Activated naive CD4-positive, alpha-beta T cell treated with anti-CD3 and anti-CD28 coated beads for 36 hours (primary cell): ENCODE results near the gene HS6ST3. TPM values are rescaled to one million over a fixed set of nuclear protein-coding genes. Genes with fewer than 3 reads are reported as not detected.

Source experiments
- CTCF ChIA-PET: fragments of 350-600 bp; sonication (Branson Sonifier 250); formaldehyde crosslinking; loops from one replicate; lab custom pipeline; 2021; ENCODE audit warnings: antibody characterized with exemption; lab: Charles Lee
- DNase-seq: peaks from one replicate; pipeline ENCODE4 v3.0.0-alpha.2; 2020
- H3K27ac Mint-ChIP-seq: one replicate; pipeline ENCODE4 v1.8.0; 2021; ENCODE audit warnings: mild to moderate bottlenecking, mixed read lengths
- H3K27me3 Mint-ChIP-seq: one replicate; pipeline ENCODE4 v1.8.0; 2021; ENCODE audit warnings: low read depth, mixed read lengths
- H3K36me3 Mint-ChIP-seq: one replicate; pipeline ENCODE4 v1.8.0; 2021; ENCODE audit warnings: low read depth, mixed read lengths
- H3K4me1 Mint-ChIP-seq: one replicate; pipeline ENCODE4 v1.8.0; 2021; ENCODE audit warnings: low read depth, mixed read lengths
- H3K4me3 Mint-ChIP-seq: one replicate; pipeline ENCODE4 v1.8.0; 2021; ENCODE audit warnings: mild to moderate bottlenecking, moderate library complexity, mixed read lengths
- H3K9me3 Mint-ChIP-seq: one replicate; pipeline ENCODE4 v1.8.0; 2021; ENCODE audit warnings: mixed read lengths
- intact Hi-C: fragments of 100-400 bp; cut with micrococcal nuclease; formaldehyde crosslinking; loops from one replicate; pipeline ENCODE4 v1.15.1; 2023
- total RNA-seq, 2 experiments: library from RNA; stranded (reverse); gene quantifications; one replicate each; pipeline ENCODE4 v1.2.3, GENCODE V29; 2021

Gene HS6ST3
- total RNA-seq, 2 experiments from 2014 or later = not detected

DNA sequence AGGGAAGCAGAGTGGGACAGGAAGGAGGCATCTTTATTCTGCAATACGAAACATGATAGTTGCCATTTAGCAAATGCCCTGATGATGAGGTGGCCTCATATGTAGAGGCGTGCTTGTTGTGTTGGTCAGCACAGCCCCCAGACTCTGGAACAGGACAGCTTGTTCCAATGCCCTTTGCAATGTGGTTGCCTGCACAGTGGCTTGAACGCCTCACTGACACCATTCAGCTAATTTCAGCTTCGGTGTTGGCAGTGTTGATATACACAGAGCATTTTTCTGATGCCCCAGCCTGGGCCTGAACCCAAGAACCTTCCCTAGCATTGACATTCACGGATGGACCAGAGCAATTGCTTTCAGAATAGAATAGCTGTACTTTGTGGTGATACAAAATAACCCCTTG is 133.3 kb downstream of the HS6ST3 start:
- CTCF ChIA-PET = interaction anchor here (0.6 kb wide), 1 partner anchor 560 kb away, joined by 3 read pairs; no protein-coding TSS in a partner anchor
- no peak overlapping the region for H3K4me3 Mint-ChIP-seq

DNA sequence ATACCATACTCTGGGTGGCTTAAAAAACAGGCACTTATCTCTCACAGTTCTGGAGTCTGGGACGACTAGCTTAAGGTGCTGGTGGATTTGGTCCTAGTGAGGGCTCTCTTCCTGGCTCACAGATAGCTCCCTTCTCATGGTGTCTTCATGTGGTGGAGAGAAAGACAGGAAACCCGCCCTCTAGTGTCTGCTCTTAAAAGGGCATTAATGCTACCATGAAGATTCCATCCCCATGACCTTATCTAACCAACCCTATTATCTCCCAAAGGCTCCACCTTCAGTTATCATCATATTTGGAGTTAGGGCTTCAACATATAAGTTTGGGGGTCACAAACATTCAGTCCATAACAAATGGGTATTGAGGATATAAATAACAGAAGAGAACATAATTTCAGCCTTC is 139.4 kb downstream of the HS6ST3 start:
- intact Hi-C loops = loop anchor here (5.0 to 10.0 kb wide), 2 partner anchors 205 to 607 kb away; no protein-coding TSS in a partner anchor
- DNase-seq = no peak
- no peaks in the 10 kb centered on the region for H3K36me3 Mint-ChIP-seq
- no peaks in the 10 kb centered on the region for H3K27me3 Mint-ChIP-seq
- CTCF ChIA-PET = interaction anchor here (1.0 kb wide), 1 partner anchor 10 kb away, joined by 3 read pairs; no protein-coding TSS in a partner anchor
- no peak overlapping the region for H3K4me3 Mint-ChIP-seq
- no peaks in the 10 kb centered on the region for H3K4me1 Mint-ChIP-seq
- no peak overlapping the region for H3K27ac Mint-ChIP-seq
- no peaks in the 10 kb centered on the region for H3K9me3 Mint-ChIP-seq

More for the DNA sequence above, 133.3 kb downstream of the HS6ST3 start:
- no peaks in the 10 kb centered on the region for H3K36me3 Mint-ChIP-seq
- intact Hi-C loops = loop anchor here (10.0 kb wide), 1 partner anchor 198 kb away; no protein-coding TSS in a partner anchor
- H3K4me1 Mint-ChIP-seq = no peaks in the 10 kb centered on the region
- H3K9me3 Mint-ChIP-seq = no peaks in the 10 kb centered on the region
- no peak overlapping the region for H3K27ac Mint-ChIP-seq
- DNase-seq = no peak
- H3K27me3 Mint-ChIP-seq = no peaks in the 10 kb centered on the region

DNA sequence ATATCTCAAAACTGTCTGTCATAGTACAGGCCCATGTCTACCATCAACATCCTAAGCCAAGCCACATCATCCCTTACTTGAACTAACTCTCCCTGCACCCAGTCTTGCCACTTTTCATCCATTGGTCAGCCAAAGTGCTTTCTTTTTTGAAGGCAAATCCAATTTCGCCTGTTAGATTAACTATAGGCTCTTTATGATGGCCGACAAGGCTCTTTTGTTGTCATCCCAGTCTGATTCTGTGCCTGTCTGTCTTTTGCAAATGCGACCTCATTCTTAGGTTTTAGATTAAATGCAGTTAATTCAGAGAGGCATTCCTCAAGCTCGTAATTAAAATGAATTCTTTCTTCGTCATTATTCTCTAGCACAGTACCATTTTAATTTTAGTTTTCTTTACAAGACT is 148.3 kb downstream of the HS6ST3 start:
- intact Hi-C loops = no loop called here
- CTCF ChIA-PET = no interaction called here

DNA sequence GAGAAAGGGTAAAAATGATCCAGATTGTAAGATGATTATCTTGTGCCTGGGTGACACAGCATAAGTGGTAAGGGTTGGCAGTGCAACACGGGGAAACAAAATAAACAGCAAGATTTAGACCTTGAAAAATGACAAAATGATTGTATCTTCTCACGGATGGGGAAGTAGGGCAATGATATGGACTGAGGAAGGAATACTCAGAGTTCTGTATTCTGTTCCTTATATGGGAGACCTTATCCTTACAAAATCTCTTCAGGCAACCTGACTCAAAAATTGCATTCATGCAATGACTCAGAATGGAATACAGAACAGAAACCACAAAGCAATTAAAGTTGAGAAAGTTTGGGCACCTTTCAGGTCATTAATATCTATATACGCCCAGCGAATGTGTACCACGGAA is 149.0 kb downstream of the HS6ST3 start:
- no peaks in the 10 kb centered on the region for H3K4me1 Mint-ChIP-seq
- no peaks in the 10 kb centered on the region for H3K27me3 Mint-ChIP-seq
- no peak overlapping the region for H3K27ac Mint-ChIP-seq
- intact Hi-C loops = no loop called here
- H3K36me3 Mint-ChIP-seq = no peaks in the 10 kb centered on the region
- H3K4me3 Mint-ChIP-seq = no peak overlapping the region
- no peak for DNase-seq
- H3K9me3 Mint-ChIP-seq = peaks cover 3% of the 10 kb centered on the region
- CTCF ChIA-PET = no interaction called here

More for the DNA sequence above, 148.3 kb downstream of the HS6ST3 start:
- Mint-ChIP-seq H3K36me3 (no peaks in the 10 kb centered on the region), H3K27me3 (no peaks in the 10 kb centered on the region), H3K4me3 (no peak overlapping the region), H3K9me3 (peaks cover 3% of the 10 kb centered on the region), H3K27ac (no peak overlapping the region), H3K4me1 (no peaks in the 10 kb centered on the region)
- no peak for DNase-seq

DNA sequence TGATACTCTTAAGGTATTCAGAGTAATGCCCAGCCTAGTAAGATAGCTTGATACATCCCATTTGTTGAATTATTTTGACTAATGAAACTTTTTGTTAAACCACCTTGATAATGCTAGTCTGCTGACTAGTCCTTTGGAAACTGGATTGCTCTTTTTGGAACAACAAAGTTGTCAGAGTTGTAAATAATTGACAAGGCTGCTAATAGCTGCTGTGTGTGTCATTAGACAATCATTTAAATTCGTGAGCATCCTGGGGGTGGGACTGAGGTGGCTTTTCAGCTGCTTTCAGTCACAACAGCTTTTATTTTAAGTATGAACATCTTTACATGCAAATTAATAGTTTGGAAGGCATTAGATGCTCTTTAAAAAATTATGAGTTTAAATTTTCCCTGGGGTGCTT is 153.5 kb downstream of the HS6ST3 start:
- CTCF ChIA-PET = no interaction called here
- Mint-ChIP-seq H3K4me1 (no peaks in the 10 kb centered on the region), H3K36me3 (no peaks in the 10 kb centered on the region), H3K27me3 (no peaks in the 10 kb centered on the region), H3K27ac (no peak overlapping the region), H3K9me3 (peaks cover 3% of the 10 kb centered on the region), H3K4me3 (no peak overlapping the region)
- intact Hi-C loops = no loop called here
- DNase-seq = no peak

DNA sequence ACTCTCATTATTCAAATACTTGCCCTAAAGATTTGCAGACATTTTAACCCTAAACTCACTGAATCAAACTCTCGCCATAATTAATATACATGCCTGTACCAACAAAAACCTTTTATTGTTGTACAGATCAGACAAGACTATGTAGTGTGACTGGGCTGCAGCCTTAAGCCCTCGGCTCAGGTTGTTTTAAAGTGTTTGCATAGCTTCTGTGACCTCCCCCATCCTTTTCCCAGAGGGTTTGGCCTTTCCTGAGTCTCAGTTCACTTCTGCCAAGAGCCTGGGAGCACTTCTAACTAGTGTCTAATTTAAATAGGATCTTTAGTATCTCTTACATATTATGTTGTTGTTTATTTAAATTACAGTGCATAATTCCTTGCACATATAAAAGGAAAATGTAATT is 158.2 kb downstream of the HS6ST3 start:
- no peaks in the 10 kb centered on the region for H3K27me3 Mint-ChIP-seq
- no peak for DNase-seq
- no peaks in the 10 kb centered on the region for H3K36me3 Mint-ChIP-seq
- CTCF ChIA-PET = no interaction called here
- no peak overlapping the region for H3K4me3 Mint-ChIP-seq
- no peak overlapping the region for H3K27ac Mint-ChIP-seq
- intact Hi-C loops = no loop called here
- peaks cover 5% of the 10 kb centered on the region for H3K9me3 Mint-ChIP-seq
- no peaks in the 10 kb centered on the region for H3K4me1 Mint-ChIP-seq

DNA sequence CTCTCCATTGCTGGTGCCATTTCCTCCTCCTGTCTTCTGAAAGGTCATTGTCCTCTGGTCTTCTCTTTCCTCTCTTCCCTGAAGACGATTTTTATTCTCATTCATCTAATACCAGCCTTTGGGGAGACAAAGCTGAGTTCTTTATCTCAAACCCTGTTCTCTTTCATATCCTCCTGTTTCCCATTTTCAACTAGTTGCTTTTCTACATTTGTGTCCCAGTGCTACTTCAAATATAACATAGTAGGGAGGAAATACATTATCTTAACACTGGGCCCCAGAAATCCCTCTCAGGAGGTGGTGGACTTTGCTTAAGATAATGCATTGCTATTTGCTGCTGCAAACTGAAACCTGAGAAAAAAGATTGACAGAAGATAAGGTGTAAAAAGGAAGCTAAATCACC is 159.1 kb downstream of the HS6ST3 start:
- CTCF ChIA-PET = no interaction called here
- H3K4me3 Mint-ChIP-seq = no peak overlapping the region
- intact Hi-C loops = no loop called here
- DNase-seq = no peak
- no peaks in the 10 kb centered on the region for H3K27me3 Mint-ChIP-seq
- H3K27ac Mint-ChIP-seq = no peak overlapping the region
- no peaks in the 10 kb centered on the region for H3K36me3 Mint-ChIP-seq
- H3K4me1 Mint-ChIP-seq = no peaks in the 10 kb centered on the region
- peaks cover 5% of the 10 kb centered on the region for H3K9me3 Mint-ChIP-seq

DNA sequence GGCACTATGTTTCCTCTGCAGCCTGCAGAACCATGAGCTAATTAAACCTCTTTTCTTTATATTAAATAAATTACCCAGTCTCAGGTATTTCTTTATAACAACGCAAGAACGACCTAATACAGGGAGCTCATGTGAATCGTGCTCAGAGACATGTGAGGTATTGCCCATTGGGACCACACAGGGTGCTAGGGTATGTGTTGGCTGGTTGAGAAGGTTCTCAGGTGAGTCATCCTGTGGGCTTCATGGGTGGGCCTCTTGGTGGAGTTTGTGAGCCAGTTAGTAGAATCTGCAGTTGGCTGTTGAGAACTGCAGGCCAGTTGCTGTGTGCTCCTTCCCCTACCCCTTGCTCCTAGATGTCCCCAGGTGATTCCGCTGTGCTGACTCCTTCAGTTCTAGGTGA is 163.0 kb downstream of the HS6ST3 start:
- Mint-ChIP-seq H3K9me3 (peaks cover 5% of the 10 kb centered on the region), H3K4me3 (no peak overlapping the region), H3K27ac (no peak overlapping the region), H3K36me3 (no peaks in the 10 kb centered on the region), H3K4me1 (no peaks in the 10 kb centered on the region), H3K27me3 (no peaks in the 10 kb centered on the region)
- intact Hi-C loops = no loop called here
- no peak for DNase-seq
- CTCF ChIA-PET = no interaction called here

DNA sequence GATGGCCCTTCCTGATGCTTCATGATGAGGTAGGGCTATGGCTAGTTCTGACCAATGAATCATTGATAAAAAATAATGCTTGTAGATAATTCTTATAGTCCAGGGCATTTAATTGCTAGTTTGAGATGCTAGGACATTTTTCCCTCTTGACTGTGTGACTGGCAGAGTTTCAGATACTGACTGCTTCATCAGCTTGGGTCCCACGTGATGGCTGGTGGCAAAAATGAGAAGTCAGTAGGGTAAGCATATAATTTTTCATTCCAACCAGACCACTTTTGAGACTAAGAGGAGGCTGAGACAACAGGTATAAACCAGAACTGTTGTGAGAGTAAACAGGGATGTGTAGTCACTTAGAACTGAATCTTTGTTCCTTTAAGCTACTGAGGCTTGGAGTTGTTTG is 183.3 kb downstream of the HS6ST3 start:
- Mint-ChIP-seq H3K27ac (no peak overlapping the region), H3K4me3 (no peak overlapping the region), H3K36me3 (no peaks in the 10 kb centered on the region), H3K27me3 (no peaks in the 10 kb centered on the region), H3K9me3 (no peaks in the 10 kb centered on the region), H3K4me1 (no peaks in the 10 kb centered on the region)
- CTCF ChIA-PET = no interaction called here
- DNase-seq = no peak
- intact Hi-C loops = no loop called here

DNA sequence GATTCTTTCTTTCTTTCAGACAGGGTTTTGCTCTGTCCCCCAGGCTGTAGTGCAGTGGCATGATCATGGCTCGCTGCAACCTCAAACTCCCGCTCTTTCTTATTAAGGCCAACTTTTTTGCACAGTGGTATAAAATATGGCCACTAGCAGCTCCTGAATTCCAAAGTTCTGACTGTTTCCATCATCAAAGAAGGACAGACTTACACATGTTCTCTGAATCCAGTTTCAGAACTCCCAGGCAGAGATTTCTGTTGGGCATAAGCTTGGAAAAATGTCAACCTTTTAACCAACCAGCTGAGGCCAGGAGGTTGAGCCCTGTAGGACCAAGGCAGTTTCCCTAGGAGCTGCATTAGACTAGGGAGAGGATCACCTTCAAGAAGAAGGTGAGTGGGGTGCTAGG is 184.1 kb downstream of the HS6ST3 start:
- DNase-seq = no peak
- Mint-ChIP-seq H3K27ac (no peak overlapping the region), H3K9me3 (no peaks in the 10 kb centered on the region), H3K27me3 (no peaks in the 10 kb centered on the region), H3K4me3 (no peak overlapping the region), H3K4me1 (no peaks in the 10 kb centered on the region), H3K36me3 (no peaks in the 10 kb centered on the region)
- CTCF ChIA-PET = no interaction called here
- intact Hi-C loops = no loop called here

DNA sequence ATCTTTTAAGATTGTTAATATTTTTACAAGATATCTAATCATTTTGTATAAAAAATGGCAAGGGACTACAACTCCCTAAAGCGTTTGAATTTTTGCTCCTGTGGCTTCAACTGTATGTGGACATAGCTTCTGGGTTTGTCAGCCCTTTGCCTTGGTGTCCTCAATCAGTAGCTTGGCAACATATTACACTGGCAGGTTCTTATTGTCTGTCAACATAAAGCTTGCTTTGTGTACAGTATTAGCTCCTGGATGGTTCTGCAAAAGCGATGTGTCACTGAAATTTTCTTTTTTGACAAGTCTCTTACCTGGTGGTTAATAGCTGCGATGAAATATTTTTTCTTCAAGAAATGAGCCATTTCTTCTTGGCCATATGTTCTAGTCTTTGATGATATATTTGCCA is 190.0 kb downstream of the HS6ST3 start:
- Mint-ChIP-seq H3K4me3 (no peak overlapping the region), H3K27ac (no peak overlapping the region), H3K36me3 (no peaks in the 10 kb centered on the region), H3K4me1 (no peaks in the 10 kb centered on the region), H3K9me3 (no peaks in the 10 kb centered on the region), H3K27me3 (no peaks in the 10 kb centered on the region)
- no peak for DNase-seq
- intact Hi-C loops = no loop called here
- CTCF ChIA-PET = interaction anchor here (0.9 kb wide), 1 partner anchor 80 kb away, joined by 3 read pairs; no protein-coding TSS in a partner anchor

DNA sequence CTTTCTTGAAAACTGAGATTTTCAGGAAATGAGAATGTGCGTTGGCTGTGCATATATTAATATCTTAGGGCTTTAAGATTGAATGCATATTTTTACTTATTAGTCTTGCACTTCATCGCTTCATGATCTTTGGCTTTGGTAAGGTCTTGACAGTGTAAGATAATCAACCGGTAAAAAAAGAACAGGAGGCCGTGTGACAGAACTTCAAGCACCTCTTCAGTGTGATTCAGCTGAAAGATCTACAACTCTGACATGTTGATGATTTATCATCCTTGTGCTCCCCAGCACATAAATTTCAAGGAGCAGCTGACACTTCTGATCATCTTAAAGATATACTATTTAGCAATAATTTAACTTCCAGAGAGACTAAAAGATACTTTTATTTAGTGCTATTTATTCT is 195.1 kb downstream of the HS6ST3 start:
- Mint-ChIP-seq H3K36me3 (no peaks in the 10 kb centered on the region), H3K27ac (no peak overlapping the region), H3K4me1 (no peaks in the 10 kb centered on the region), H3K27me3 (no peaks in the 10 kb centered on the region), H3K9me3 (no peaks in the 10 kb centered on the region), H3K4me3 (no peak overlapping the region)
- CTCF ChIA-PET = no interaction called here
- intact Hi-C loops = no loop called here
- DNase-seq = no peak

DNA sequence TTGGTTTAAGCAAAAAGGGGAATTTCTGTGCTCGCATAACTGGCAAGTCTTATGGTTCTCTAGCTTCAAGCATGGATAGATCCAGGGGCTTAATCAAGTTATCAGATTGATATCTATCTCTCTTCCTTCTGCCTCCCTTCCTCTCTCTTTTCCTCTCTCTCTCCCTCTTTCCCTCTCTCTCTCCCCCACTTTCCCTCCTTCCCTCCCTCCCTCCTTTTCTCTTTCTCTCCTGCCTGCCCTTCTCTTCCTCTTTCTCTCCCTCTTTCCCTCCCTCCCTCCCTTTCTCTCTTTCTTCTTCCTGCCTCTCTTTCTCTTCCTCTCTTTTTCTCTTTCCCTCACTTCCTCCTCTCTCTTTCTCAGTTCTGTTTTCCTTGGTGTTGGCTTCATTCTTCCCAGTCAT is 195.8 kb downstream of the HS6ST3 start:
- intact Hi-C loops = no loop called here
- Mint-ChIP-seq H3K27ac (no peak overlapping the region), H3K9me3 (peaks cover 2% of the 10 kb centered on the region), H3K36me3 (no peaks in the 10 kb centered on the region), H3K27me3 (no peaks in the 10 kb centered on the region), H3K4me3 (no peak overlapping the region), H3K4me1 (no peaks in the 10 kb centered on the region)
- DNase-seq = no peak
- CTCF ChIA-PET = no interaction called here
